Liver (tissue), 9 donors: Measurements from ENCODE around the gene TBCD. TPM values are rescaled to one million over a fixed set of nuclear protein-coding genes. Genes with fewer than 3 reads are reported as not detected.

Source experiments
- DNase-seq: peaks from one replicate; pipeline ENCODE4 v3.0.0-alpha.2; 2017; ENCODE audit warnings: low spot score
- H3K27ac ChIP-seq, 2 donors: one replicate each; pipeline ENCODE4 v1.7.0; 2013; ENCODE audit warnings: inconsistent platforms in 2 of 2, low read length in 2 of 2, control low read depth in 1 of 2, low read depth in 1 of 2, mild to moderate bottlenecking in 1 of 2
- H3K27me3 ChIP-seq, 4 donors: one replicate each; pipeline versions ENCODE4 v1.6.1 to v1.7.0; 2013; ENCODE audit warnings: low read length in 3 of 4, inconsistent platforms in 1 of 4, mild to moderate bottlenecking in 1 of 4, moderate library complexity in 1 of 4; ENCODE audit not compliant: control insufficient read depth in 4 of 4, insufficient read depth in 4 of 4
- H3K36me3 ChIP-seq, 4 donors: one replicate each; pipeline versions ENCODE4 v1.6.1 to v1.7.0; 2013; ENCODE audit warnings: low read length in 3 of 4, mild to moderate bottlenecking in 3 of 4, low read depth in 1 of 4, moderate library complexity in 1 of 4; ENCODE audit not compliant: control insufficient read depth in 4 of 4, insufficient read depth in 3 of 4
- H3K4me1 ChIP-seq, 4 donors: one replicate each; pipeline versions ENCODE4 v1.6.1 to v1.7.0; 2013; ENCODE audit warnings: low read length in 3 of 4, mild to moderate bottlenecking in 3 of 4, moderate library complexity in 1 of 4; ENCODE audit not compliant: control insufficient read depth in 4 of 4, insufficient read depth in 4 of 4
- H3K4me3 ChIP-seq, 3 donors: one replicate each; pipeline versions ENCODE4 v1.6.1 to v1.7.0; 2013; ENCODE audit warnings: low read length in 3 of 3, control low read depth in 1 of 3, low read depth in 1 of 3, mild to moderate bottlenecking in 1 of 3
- H3K9ac ChIP-seq, 2 donors: one replicate each; pipeline ENCODE4 v1.7.0; 2013; ENCODE audit warnings: low read length in 2 of 2, mild to moderate bottlenecking in 2 of 2, moderate library complexity in 2 of 2, control low read depth in 1 of 2, low read depth in 1 of 2
- H3K9me3 ChIP-seq, 4 donors: one replicate each; pipeline versions ENCODE4 v1.6.1 to v1.7.0; 2013; ENCODE audit warnings: low read length in 3 of 4; ENCODE audit not compliant: control insufficient read depth in 4 of 4
- ATF3 ChIP-seq: IDR thresholded peaks from 2 replicates; pipeline ENCODE4 v1.6.1; 2016; ENCODE audit warnings: antibody characterized with exemption
- EGR1 ChIP-seq, 2 donors: IDR thresholded peaks; 2 replicates each; pipeline ENCODE4 v1.6.1; 2016 to 2018; ENCODE audit warnings: antibody characterized with exemption in 2 of 2, low read depth in 2 of 2
- FOXA1 ChIP-seq: IDR thresholded peaks from 2 replicates; pipeline ENCODE4 v1.6.1; 2016; ENCODE audit warnings: antibody characterized with exemption
- FOXA2 ChIP-seq: IDR thresholded peaks from 2 replicates; pipeline ENCODE4 v1.6.1; 2016; ENCODE audit warnings: antibody characterized with exemption
- HNF4G ChIP-seq: IDR thresholded peaks from 2 replicates; pipeline ENCODE4 v1.6.1; 2016; ENCODE audit warnings: antibody characterized with exemption
- JUND ChIP-seq, 2 donors: IDR thresholded peaks; 2 replicates each; pipeline ENCODE4 v1.6.1; 2016; ENCODE audit warnings: antibody characterized with exemption in 2 of 2
- MAX ChIP-seq: IDR thresholded peaks from 2 replicates; pipeline ENCODE4 v1.6.1; 2016; ENCODE audit warnings: antibody characterized with exemption
- NR2F2 ChIP-seq: IDR thresholded peaks from 2 replicates; pipeline ENCODE4 v1.6.1; 2016; ENCODE audit warnings: antibody characterized with exemption
- REST ChIP-seq: IDR thresholded peaks from 2 replicates; pipeline ENCODE4 v1.6.1; 2016; ENCODE audit warnings: antibody characterized with exemption, mild to moderate bottlenecking
- SP1 ChIP-seq: IDR thresholded peaks from 2 replicates; pipeline ENCODE4 v1.6.1; 2018; ENCODE audit warnings: antibody characterized with exemption, mild to moderate bottlenecking
- TAF1 ChIP-seq: conservative IDR thresholded peaks from 2 replicates; pipeline ENCODE4 v1.6.1; 2016; ENCODE audit warnings: antibody characterized with exemption, mild to moderate bottlenecking
- YY1 ChIP-seq: IDR thresholded peaks from 2 replicates; pipeline ENCODE4 v1.6.1; 2016; ENCODE audit warnings: antibody characterized with exemption, mild to moderate bottlenecking
- ZBTB33 ChIP-seq: IDR thresholded peaks from 2 replicates; pipeline ENCODE4 v1.6.1; 2016; ENCODE audit warnings: antibody characterized with exemption
- WGBS: extraction: QIAGEN DNeasy Blood & Tissue Kit; methylation state at CpG from one replicate; pipeline ENCODE4 v1.1.7; 2013; 5-methylcytosine and 5-hydroxymethylcytosine counted together
- polyA plus RNA-seq, 2 donors: library from polyadenylated mRNA; stranded (reverse) in 1 of 2; unstranded in 1 of 2; fragments of 200-250 nt in 1 of 2; fragments of >200 nt in 1 of 2; fragmentation: Nextera tagmentation in 1 of 2; extraction: Ambion mirVana in 1 of 2; gene quantifications; one replicate each; pipeline versions ENCODE4 v1.2.1 to v1.2.3, GENCODE V29; 2013 to 2015
- total RNA-seq, 2 donors: library from RNA; depleted of rRNA; stranded (reverse); fragments of >200 nt; gene quantifications; one replicate each; pipeline ENCODE4 v1.2.3, GENCODE V29; 2014
- donor health status: healthy.
- donor health status: healthy.
- donor health status: healthy.
- donor health status: healthy.
- donor health status: healthy.

Gene TBCD
- total and polyA plus RNA-seq, 4 donors: 29.8 to 42.2 (median 33.0) TPM

- Histone ChIP-seq H3K27ac (no peak overlapping the region), H3K9me3 (no peaks in the 10 kb centered on the region), H3K36me3 (peaks cover 0 to 4% (median under 1%) of the 10 kb centered on the region in 4 donors), H3K9ac (no peak overlapping the region), H3K4me3 (no peak overlapping the region), H3K4me1 (no peaks in the 10 kb centered on the region), H3K27me3 (no peaks in the 10 kb centered on the region)
- DNase-seq: no peak
- TF ChIP-seq ATF3 (no peak), HNF4G (no peak), EGR1 (IDR thresholded peaks at IDR 0.05; ENCODE audit: low read depth in 2 of 2) (no peak), SP1 (no peak), FOXA2 (no peak), JUND (IDR thresholded peaks at IDR 0.05) (no peak), MAX (no peak), YY1 (no peak), NR2F2 (no peak), ZBTB33 (no peak)
- WGBS: 94% methylated on average over 15 of the region's 15 CpGs
Measured at GRCh38 chr17:82793974-82794630, 42.2 kb downstream of the TBCD start.

GRCh38 chr17:82794781-82795482, 43.1 kb downstream of the TBCD start:
- H3K4me3 ChIP-seq: no peak overlapping the region
- WGBS: 90% methylated on average over 18 of the region's 18 CpGs
- H3K4me1 ChIP-seq: no peaks in the 10 kb centered on the region
- H3K9ac ChIP-seq: no peak overlapping the region
- TF ChIP-seq NR2F2: peak; percentile 10
- TF ChIP-seq HNF4G: no peak
- no peak for TF ChIP-seq FOXA1
- no peaks in the 10 kb centered on the region for H3K27me3 ChIP-seq
- no peak for DNase-seq
- no peaks in the 10 kb centered on the region for H3K9me3 ChIP-seq
- peaks cover 0 to 4% (median 2%) of the 10 kb centered on the region in 4 donors for H3K36me3 ChIP-seq
- H3K27ac ChIP-seq: no peak overlapping the region

GRCh38 chr17:82795615-82796014, 43.8 kb downstream of the TBCD start:
- H3K27me3 ChIP-seq: no peaks in the 10 kb centered on the region
- TF ChIP-seq TAF1 (no peak), REST (no peak)
- no peak for DNase-seq
- H3K27ac ChIP-seq: no peak overlapping the region
- peaks cover 0 to 6% (median 2%) of the 10 kb centered on the region in 4 donors for H3K36me3 ChIP-seq
- H3K9me3 ChIP-seq: no peaks in the 10 kb centered on the region
- H3K9ac ChIP-seq: no peak overlapping the region
- H3K4me3 ChIP-seq: no peak overlapping the region
- no peaks in the 10 kb centered on the region for H3K4me1 ChIP-seq
- WGBS: 92% methylated on average over 14 of the region's 14 CpGs
